ENCODE measurements around the gene PLCH1. TPM values are rescaled to one million over a fixed set of nuclear protein-coding genes. Genes with fewer than 3 reads are reported as not detected.
A peak's percentile ranks its signal among the peaks of the same experiment; 100 is the strongest.

PLCH1 gene
- total RNA-seq, 1 donor from 2014 or later: 1.3 TPM

GRCh38 chr3:155730843-155731242 lies 14.0 kb downstream of the PLCH1 start:
- Mint-ChIP-seq H3K4me1 (no peaks in the 10 kb centered on the region), H3K4me3 (no peak overlapping the region), H3K36me3 (no peaks in the 10 kb centered on the region), H3K27ac (no peak overlapping the region), H3K27me3 (ENCODE audit: low read depth) (peaks cover 2% of the 10 kb centered on the region), H3K9me3 (peaks cover 2% of the 10 kb centered on the region)
- no peak for TF ChIP-seq CTCF (IDR thresholded peaks at IDR 0.05; ENCODE audit: unreplicated experiment)
- no peak for DNase-seq (ENCODE audit: low spot score in 2 of 2, unreplicated experiment in 2 of 2)

DNA sequence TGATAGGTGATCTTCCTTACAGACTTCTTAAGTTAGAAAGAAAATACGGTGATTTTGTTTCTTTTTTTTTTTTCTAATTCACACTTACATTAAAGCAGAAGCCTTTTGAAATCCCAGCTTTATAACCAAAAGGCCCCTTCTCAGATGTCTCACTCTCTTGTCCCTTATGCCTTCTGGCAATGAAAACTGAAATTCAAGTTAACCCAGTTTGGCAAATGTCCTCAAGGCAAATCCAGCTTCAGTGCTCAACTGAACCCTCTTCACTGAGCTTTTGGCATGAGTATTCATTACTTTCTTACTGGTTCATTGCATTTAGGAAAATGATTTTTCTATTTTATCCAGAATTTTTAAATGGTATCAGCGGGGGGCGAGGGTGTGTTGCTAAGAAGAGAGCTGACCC lies 17.0 kb downstream of the PLCH1 start:
- TF ChIP-seq CTCF (IDR thresholded peaks at IDR 0.05; ENCODE audit: unreplicated experiment): no peak
- Mint-ChIP-seq H3K9me3 (peaks cover 17% of the 10 kb centered on the region), H3K4me1 (no peaks in the 10 kb centered on the region), H3K4me3 (no peak overlapping the region), H3K36me3 (no peaks in the 10 kb centered on the region), H3K27ac (no peak overlapping the region), H3K27me3 (ENCODE audit: low read depth) (no peaks in the 10 kb centered on the region)
- no peak for DNase-seq (ENCODE audit: low spot score in 2 of 2, unreplicated experiment in 2 of 2)

DNA sequence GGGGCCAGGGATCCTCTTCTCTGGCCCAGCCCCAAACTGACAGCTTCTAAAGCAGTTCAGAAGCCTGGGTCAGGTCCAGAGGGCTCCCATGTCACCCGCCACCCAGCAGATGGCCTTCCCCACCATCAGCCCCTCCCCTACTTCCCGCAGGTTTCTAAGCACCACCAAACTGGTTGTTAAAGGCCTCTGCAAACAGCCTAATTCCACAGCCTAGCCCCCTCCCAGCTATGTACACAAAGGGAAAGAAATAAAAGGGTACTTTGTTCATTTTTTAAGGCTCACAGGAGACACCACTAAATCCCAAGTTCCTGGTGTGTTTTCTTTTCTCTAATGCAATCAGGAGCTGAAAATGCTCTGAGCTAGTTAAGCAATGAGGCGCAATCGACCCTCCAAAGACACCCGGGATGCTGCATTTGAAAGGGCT lies 30.6 kb downstream of the PLCH1 start:
- Mint-ChIP-seq H3K27ac (peak overlapping the region; percentile 22), H3K27me3 (ENCODE audit: low read depth) (no peaks in the 10 kb centered on the region), H3K4me3 (no peak overlapping the region), H3K9me3 (peaks cover 23% of the 10 kb centered on the region), H3K36me3 (no peaks in the 10 kb centered on the region), H3K4me1 (peaks cover 14% of the 10 kb centered on the region)
- DNase-seq (ENCODE audit: low spot score in 2 of 2, unreplicated experiment in 2 of 2): no peak
- no peak for TF ChIP-seq CTCF (IDR thresholded peaks at IDR 0.05; ENCODE audit: unreplicated experiment)

- H3K9me3 Mint-ChIP-seq: peaks cover 8% of the 10 kb centered on the region
- peaks cover 14% of the 10 kb centered on the region for H3K4me1 Mint-ChIP-seq
- peaks cover 4% of the 10 kb centered on the region for H3K27me3 Mint-ChIP-seq (ENCODE audit: low read depth)
- DNase-seq (ENCODE audit: low spot score in 2 of 2, unreplicated experiment in 2 of 2): no peak
- no peak overlapping the region for H3K27ac Mint-ChIP-seq
- no peak for TF ChIP-seq CTCF (IDR thresholded peaks at IDR 0.05; ENCODE audit: unreplicated experiment)
- no peaks in the 10 kb centered on the region for H3K36me3 Mint-ChIP-seq
- H3K4me3 Mint-ChIP-seq: no peak overlapping the region
These were observed 32.9 kb downstream of the PLCH1 start for GRCh38 chr3:155712008-155712407.

GRCh38 chr3:155704771-155705559 lies 39.9 kb downstream of the PLCH1 start:
- Mint-ChIP-seq H3K27me3 (ENCODE audit: low read depth) (peaks cover 6% of the 10 kb centered on the region), H3K4me3 (no peak overlapping the region), H3K4me1 (peaks cover 6% of the 10 kb centered on the region), H3K9me3 (no peaks in the 10 kb centered on the region), H3K27ac (no peak overlapping the region), H3K36me3 (no peaks in the 10 kb centered on the region)
- TF ChIP-seq CTCF (IDR thresholded peaks at IDR 0.05; ENCODE audit: unreplicated experiment): no peak
- no peak for DNase-seq (ENCODE audit: low spot score in 2 of 2, unreplicated experiment in 2 of 2)

All from mesothelial cell of epicardium (in vitro differentiated cells).